VCaP (cell line): ENCODE results near the gene SUSD2.
"Not testable (repeated sequence)": the region's sequence is repeated elsewhere in the genome, so short reads cannot be mapped to it uniquely, and the experiment has no call there.

Source experiments
- H3K27ac ChIP-seq: fragments of 450-650 bp; 2 replicates; pipeline ENCODE4 v1.5.1; 2017
- CTCF ChIP-seq: fragments of 450-650 bp; conservative IDR thresholded peaks from 2 replicates; pipeline ENCODE4 v1.5.1; 2017; ENCODE audit warnings: mild to moderate bottlenecking, moderate library complexity

SUSD2 gene

GRCh38 chr22:24231706-24232105 lies 50.4 kb downstream of the SUSD2 start:
- no peak for TF ChIP-seq CTCF
- H3K27ac ChIP-seq, result no peak overlapping the region

- TF ChIP-seq CTCF, result no peak
- no peak overlapping the region for H3K27ac ChIP-seq
Observed at GRCh38 chr22:24232124-24232523, 50.8 kb downstream of the SUSD2 start.

- TF ChIP-seq CTCF, result no peak
- H3K27ac ChIP-seq, result no peak overlapping the region
Observed at GRCh38 chr22:24232725-24233124, 51.4 kb downstream of the SUSD2 start.

- H3K27ac ChIP-seq, result no peak overlapping the region
- no peak for TF ChIP-seq CTCF
Observed at GRCh38 chr22:24233235-24233634, 51.9 kb downstream of the SUSD2 start.

GRCh38 chr22:24233816-24234215 lies 52.5 kb downstream of the SUSD2 start:
- H3K27ac ChIP-seq, result no peak overlapping the region
- no peak for TF ChIP-seq CTCF

GRCh38 chr22:24235315-24235714 lies 54.0 kb downstream of the SUSD2 start:
- no peak overlapping the region for H3K27ac ChIP-seq

GRCh38 chr22:24236656-24237055 lies 55.4 kb downstream of the SUSD2 start:
- TF ChIP-seq CTCF, result no peak
- no peak overlapping the region for H3K27ac ChIP-seq

More at GRCh38 chr22:24235315-24235714, 54.0 kb downstream of the SUSD2 start:
- no peak for TF ChIP-seq CTCF

GRCh38 chr22:24238101-24238694 lies 56.9 kb downstream of the SUSD2 start:
- not testable (repeated sequence) for H3K27ac ChIP-seq
